Measurements from ENCODE around the gene VPS54.

VPS54 gene, protein sequence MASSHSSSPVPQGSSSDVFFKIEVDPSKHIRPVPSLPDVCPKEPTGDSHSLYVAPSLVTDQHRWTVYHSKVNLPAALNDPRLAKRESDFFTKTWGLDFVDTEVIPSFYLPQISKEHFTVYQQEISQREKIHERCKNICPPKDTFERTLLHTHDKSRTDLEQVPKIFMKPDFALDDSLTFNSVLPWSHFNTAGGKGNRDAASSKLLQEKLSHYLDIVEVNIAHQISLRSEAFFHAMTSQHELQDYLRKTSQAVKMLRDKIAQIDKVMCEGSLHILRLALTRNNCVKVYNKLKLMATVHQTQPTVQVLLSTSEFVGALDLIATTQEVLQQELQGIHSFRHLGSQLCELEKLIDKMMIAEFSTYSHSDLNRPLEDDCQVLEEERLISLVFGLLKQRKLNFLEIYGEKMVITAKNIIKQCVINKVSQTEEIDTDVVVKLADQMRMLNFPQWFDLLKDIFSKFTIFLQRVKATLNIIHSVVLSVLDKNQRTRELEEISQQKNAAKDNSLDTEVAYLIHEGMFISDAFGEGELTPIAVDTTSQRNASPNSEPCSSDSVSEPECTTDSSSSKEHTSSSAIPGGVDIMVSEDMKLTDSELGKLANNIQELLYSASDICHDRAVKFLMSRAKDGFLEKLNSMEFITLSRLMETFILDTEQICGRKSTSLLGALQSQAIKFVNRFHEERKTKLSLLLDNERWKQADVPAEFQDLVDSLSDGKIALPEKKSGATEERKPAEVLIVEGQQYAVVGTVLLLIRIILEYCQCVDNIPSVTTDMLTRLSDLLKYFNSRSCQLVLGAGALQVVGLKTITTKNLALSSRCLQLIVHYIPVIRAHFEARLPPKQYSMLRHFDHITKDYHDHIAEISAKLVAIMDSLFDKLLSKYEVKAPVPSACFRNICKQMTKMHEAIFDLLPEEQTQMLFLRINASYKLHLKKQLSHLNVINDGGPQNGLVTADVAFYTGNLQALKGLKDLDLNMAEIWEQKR

DNA sequence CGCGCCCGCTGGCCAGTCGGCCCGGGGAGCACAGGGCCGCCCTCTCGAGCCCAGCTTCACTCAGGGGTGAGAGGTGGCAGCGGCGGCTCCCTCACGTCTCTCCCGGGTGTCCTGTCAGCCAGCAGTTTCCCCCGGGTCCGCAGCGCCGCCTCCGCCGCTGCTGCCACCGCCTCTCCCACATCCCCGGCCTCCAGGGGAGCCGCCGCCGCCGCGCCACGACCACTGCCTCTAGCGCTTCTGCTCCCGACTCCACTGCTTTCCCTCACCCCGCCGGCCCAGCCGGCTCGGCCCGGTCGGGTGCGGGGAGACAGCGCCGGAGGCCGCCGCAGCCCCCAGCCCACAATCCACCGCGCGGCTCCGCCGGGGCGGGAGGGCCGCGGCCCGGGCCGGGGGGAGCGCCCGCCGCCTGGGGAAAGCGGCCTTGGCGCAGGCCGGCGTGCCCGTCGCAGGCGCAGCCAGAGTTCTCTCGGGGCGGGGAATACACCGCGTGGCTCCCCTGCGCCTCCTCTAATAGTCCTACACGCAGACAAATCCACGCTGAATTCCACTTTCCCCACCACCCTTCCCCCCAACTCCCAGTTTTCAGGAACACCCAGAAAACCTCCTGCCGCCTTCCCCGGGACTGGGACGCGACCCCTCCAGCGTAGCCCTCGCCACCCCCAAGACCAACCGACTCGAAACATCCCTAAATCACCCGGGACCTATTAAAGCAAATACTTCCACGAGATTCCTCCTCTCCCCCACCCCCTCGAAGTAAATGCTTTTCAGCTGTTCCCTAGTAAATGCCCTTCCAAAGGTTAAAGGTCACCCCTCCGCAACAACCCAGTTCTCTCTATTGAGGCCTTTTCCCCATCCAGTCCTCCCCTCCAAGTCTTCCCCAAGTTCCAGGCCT lies at the start of gene VPS54:
TSS of gene VPS54 (minus strand) at position 346 of the 892 bp plus-strand sequence. CDS start 35,429 bp downstream, outside the sequence.
- DNase-seq (ENCODE audit: low read depth): peak; percentile 37

DNA sequence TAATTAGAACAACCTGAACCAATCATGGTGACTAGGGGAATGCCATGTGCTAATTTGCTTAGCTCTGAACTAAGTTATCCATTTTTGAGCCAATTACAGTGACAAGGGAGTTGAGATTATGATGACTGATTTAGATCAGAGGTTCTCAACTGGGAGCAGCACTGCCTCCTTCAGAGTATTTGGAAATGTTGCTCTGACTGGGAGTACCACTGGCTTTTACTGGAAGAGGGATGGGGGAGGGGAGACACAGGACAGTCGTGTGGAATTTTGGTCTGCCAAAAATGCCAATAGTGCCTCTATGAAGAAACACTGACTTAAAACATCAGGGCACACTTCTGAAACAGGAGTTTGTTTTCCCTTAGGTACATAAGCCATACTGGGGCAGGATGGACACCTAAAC lies 48.1 kb upstream of the VPS54 start:
- DNase-seq (ENCODE audit: low read depth): no peak

DNA sequence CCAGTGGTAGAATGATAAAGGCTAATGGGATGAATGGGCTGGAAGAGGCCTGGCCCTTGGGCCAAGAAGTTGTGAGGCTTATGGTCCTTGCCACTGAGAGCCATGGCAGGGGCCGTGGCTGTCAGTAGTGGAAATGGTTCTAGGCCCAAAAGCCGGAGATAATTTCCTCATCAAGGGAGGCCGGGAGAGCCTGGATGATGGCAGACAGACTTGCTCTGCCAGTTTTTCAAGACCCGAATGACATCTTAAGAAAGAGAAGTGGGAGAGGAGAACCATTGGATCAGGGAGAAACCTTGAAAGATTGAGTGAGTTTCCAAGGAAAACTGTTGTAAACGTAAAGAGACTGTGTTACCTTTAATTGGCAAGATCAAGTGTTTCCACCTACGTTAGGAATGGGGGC lies 46.3 kb upstream of the VPS54 start:
- DNase-seq (ENCODE audit: low read depth): no peak

- no peak for DNase-seq (ENCODE audit: low read depth)
Measured at GRCh38 chr2:64063924-64064331, 44.7 kb upstream of the VPS54 start.

DNA sequence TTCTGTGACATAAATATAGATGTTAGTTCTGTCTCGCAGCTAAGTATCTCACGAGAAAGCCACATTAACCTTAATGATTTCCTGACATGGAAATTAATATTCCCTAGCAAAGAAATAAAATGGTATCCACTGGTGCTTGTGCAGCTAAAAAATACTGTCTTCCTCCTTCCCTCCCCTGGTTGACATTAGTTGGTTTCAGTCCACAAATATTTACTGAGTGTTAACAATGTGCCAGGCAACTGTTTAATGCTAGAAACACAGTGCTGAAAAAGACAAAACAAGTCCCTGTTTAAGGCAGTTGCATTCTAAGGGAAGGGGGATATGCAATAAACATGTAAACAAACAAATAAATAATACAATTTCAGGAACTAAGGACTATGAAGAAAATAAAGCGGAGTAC lies 44.2 kb upstream of the VPS54 start:
- DNase-seq (ENCODE audit: low read depth): no peak

GRCh38 chr2:64062840-64063239 lies 43.6 kb upstream of the VPS54 start:
- DNase-seq (ENCODE audit: low read depth): no peak

DNA sequence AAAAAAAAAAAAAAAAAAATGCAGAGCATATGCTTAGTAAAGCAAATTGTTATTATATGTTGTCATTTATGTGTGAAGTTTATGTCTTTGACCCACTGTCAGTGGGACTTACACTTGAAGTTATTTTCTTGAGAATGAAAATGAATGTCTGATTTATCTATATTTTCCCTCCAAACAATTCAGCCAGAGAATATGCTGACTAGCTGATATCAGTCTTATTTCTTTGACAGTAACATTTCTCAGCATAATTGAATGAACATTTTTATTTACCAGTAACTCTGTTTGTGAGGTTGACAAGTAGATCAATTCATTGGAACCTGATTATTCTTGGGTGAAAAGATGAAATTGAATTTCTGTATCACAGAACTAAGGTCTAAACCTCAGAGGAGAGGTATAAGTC lies 40.0 kb upstream of the VPS54 start:
- DNase-seq (ENCODE audit: low read depth): no peak

DNA sequence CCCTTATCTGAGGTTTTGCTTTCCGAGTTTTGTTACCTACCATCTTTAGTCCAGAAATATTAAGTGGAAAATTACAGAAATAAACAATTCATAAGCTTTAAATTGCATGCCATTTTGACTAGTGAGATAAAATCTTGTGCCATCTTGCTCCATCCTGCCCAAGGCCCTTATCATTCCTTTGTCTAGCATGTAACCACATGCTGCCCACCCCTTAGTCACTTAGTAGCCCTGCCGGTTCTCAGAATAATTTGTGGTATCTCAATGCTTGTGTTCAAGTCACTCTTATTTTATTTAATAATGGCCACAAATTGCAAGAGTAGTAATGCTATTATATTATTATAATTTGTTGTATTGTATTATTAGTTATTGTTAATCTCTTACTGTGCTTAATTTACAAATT lies 36.8 kb upstream of the VPS54 start:
- DNase-seq (ENCODE audit: low read depth): no peak

DNA sequence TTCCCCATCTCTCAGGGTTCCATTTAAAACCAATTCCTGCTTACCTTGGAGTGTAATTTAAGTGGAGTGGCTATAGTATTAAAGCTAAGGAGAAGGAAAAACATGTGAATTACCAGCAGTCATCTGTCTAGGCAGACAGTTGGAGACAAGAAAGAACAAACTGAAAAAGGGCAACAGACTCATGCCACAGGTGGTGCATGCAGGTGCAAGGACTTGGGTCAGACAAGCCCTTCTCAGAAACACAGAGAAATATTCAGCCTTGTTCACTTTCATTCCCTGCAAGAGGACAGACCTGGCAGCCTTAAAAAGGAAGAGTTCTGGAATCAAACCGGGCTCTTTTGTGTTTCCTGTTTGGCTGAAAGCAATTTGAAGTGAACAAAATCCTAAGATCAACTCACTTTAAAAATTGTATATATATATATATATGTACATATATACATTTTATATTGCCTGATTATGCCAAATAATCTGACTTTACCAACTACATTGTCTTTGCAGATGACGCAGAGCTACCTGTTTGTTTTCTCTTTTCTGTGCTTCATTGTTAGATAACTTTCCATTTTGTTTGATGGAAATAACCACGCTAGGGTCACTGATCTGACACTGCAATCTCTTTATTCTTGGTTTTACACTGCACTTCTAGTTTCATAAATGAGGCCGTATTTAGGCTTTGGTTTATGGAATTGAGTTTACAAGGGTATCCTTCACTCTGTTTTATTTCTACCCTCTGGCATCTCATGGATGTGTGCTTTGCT lies 35.1 kb upstream of the VPS54 start:
- DNase-seq (ENCODE audit: low read depth): no peak

DNA sequence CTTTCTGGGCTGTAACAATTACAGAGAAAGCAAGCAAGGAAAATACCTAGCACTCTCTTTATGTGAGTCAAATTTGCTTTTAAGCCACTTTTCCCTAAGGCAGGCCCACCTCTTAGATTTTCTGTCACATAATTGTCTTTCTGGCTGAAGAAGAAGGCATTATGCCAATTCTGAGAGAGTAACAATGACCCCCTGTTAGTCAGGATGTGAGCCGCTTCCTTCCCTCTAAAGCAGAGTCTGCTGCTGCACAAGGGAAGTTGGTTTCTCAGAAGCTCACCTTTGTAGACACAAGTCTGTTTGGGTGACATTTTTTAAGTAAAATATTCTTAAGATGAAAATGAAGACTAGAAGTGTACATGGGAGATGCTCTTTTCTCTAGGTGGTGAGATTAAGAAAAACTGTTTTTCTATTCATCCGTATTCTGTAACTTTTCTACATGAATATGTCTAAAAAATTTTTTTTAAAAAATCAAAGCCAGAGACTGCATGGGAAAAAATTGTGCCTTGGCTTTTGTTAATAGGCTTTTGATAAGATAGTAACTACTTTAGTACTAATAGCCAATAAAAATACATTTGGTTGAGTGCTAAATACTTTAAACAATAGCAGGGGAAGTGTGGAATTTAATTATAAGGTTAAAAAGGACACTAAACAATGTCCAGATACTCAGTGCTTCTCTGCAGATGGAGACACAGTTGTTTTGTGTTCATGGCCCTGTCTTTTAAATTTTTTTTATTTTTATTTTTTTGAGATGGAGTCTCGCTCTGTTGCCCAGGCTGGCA lies 33.4 kb upstream of the VPS54 start:
- no peak for DNase-seq (ENCODE audit: low read depth)

GRCh38 chr2:64049633-64050220 lies 30.5 kb upstream of the VPS54 start:
- peak; percentile 47 for DNase-seq (ENCODE audit: low read depth)

DNA sequence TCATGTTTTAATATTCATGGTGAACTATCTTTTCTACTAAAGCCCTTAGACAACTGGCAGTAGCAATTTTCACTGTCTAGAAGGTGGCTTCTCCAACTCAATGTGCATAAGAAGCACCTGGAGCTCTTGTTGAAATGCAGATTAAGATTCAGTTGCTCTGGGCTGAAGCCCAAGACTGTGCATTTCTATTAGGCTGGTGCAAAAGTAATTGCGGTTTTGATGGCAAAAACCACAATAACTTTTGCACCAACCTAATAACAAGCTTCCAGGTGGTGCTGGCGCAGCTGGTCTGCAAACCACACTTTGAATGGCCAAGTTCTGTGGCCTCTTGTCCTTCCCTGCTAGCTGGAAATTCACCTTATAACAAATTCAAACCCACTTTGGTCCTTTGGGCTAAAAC lies 26.7 kb upstream of the VPS54 start:
- no peak for DNase-seq (ENCODE audit: low read depth)

DNA sequence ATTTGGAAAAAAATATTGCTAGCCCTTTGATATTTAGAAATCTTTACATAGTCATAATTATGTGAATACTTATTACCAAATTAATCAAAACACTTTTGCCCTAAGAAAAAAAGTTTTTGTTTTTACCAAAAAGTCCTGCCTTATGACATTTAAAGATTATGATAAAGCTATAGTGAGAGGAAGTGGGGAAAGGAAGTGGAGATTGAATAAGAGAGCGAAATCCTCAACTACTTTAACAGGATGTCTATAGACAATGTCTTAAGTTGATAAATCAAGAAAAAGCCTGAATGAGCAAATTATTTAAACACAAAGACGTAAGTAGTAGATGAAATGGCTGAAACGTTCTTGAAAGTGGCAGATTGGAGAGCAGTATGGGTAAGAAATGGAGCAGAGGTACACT lies 20.9 kb upstream of the VPS54 start:
- no peak for DNase-seq (ENCODE audit: low read depth)

DNA sequence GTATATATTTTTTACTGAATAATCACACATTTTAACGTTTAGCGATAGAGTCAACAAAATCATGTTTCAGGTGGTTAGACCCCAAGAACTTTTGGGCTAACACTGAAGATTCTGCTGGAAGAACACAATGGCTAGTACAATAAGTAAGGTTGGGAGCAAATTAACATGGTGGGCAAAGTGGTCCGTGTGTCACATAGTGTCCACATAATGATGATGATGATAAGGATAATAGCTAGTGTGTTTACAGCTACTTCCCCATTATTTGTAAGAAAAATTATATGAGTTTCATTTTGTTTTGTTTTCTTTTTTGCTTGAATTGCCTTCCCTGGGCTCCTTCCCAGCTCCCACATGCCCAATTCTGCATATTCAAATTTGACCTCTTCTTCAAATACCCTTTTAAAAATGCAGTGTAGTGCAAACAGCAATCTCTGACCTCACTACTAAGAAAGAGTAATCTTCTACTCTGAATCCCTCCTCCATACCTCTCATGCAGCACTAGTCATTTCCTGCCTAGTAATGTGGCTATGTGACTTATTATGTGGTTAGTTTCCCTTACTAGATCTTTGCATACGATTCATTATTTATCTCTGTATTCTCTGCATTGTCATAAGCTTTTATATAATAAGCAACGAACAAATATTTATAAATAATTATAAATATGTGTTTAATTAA lies 16.9 kb upstream of the VPS54 start:
- no peak for DNase-seq (ENCODE audit: low read depth)

GRCh38 chr2:64035072-64035942 lies 16.1 kb upstream of the VPS54 start:
- DNase-seq (ENCODE audit: low read depth): no peak

DNA sequence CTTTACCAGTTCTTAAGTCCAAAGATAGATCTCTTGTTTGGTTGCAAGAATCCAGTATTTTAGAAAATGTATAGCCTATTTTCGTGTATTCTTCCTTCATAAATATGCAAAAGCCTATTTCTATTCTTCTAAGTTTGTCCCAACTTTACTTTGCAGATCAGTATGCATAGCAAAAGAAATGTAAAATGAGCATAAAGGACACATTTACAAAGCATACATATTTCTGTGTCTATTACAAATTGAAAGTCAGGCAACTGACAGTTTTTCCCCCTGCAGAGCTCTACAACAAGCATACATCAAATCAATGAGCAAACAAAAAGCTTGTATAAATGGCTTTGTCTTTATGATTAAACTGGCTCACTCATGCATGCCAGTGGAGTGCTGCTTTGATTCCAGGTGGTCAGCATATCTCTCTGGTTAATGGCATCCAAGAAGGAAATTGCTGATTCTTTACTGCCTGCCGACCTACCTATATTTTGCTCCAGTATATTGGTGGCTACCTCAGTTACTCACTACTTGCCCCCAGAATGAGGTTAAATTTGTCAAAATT lies 10.0 kb upstream of the VPS54 start:
- DNase-seq (ENCODE audit: low read depth): no peak

DNA sequence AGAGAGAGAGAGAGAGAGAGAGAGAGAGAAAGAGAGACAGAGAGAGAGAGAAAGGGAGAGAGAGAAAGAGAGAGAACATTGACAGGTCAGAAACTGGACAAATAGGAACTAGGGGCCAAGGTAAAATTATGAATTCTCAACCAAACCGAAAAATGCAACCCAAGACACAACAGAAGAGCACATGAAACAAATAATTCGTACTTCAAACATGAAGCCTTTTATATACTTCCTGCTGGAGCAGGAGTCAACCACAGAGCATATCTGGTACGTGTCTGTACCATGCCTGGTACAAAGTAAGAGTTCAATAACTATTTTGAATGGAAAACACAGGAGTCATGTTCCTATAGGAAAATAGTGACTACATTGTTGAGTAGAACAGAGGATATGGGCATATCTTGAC lies 6.5 kb upstream of the VPS54 start:
- DNase-seq (ENCODE audit: low read depth): no peak

Data from activated gamma-delta T cell treated with anti-CD3 and anti-CD28 coated beads, Interleukin-2, amount 50 U/mL, for 16 hours (primary cell).